HEK293 (cell line): ENCODE measurements around the gene AURKAIP1.
A peak's percentile ranks its signal among the peaks of the same experiment; 100 is the strongest.

Source experiments
- CTCF ChIA-PET: fragments of 350-600 bp; formaldehyde crosslinking; extraction: SDS; loops from one replicate; lab custom pipeline; 2021; ENCODE audit warnings: antibody characterized with exemption; lab: Yijun Ruan, JAX
- POLR2A ChIA-PET: fragments of 300-600 bp; formaldehyde crosslinking; extraction: SDS; loops from one replicate; lab custom pipeline; 2020; ENCODE audit warnings: antibody characterized with exemption, inconsistent platforms; lab: Yijun Ruan, JAX
- H3K27ac ChIP-seq: fragments of 200-500 bp; sonication (Bioruptor generic); 2 replicates; pipeline ENCODE4 v1.5.1; 2014; ENCODE audit warnings: low read depth, low read length, control low read depth, inconsistent platforms; ENCODE audit errors: extremely low read depth
- H3K36me3 ChIP-seq, 2 experiments: fragments of 200-500 bp in 1 of 2; sonication (Bioruptor generic) in 1 of 2; 1 replicate in 1 of 2; 2 replicates in 1 of 2; pipeline ENCODE4 v1.5.1; 2014 to 2017; ENCODE audit warnings: inconsistent platforms in 2 of 2, low read length in 2 of 2; ENCODE audit not compliant: control insufficient read depth in 2 of 2, insufficient read depth in 1 of 2
- H3K4me1 ChIP-seq: fragments of 200-500 bp; sonication (Bioruptor generic); 2 replicates; pipeline ENCODE4 v1.5.1; 2014; ENCODE audit warnings: mild to moderate bottlenecking, low read length, inconsistent platforms; ENCODE audit not compliant: control insufficient read depth, insufficient read depth
- H3K4me3 ChIP-seq: 2 replicates; pipeline ENCODE4 v1.5.1; 2011; ENCODE audit warnings: low read depth, mild to moderate bottlenecking, control low read depth, low read length, moderate library complexity
- H3K9me3 ChIP-seq: fragments of 200-500 bp; sonication (Bioruptor generic); 2 replicates; pipeline ENCODE4 v1.5.1; 2014; ENCODE audit warnings: low read depth, low read length, inconsistent platforms; ENCODE audit not compliant: control insufficient read depth, insufficient read depth
- ELK4 ChIP-seq: IDR thresholded peaks from 2 replicates; pipeline ENCODE4 v1.6.1; 2011; ENCODE audit warnings: mild to moderate bottlenecking, low read depth, low read length, borderline replicate concordance
- KLF17 ChIP-seq: fragments of 450-650 bp; formaldehyde crosslinking; IDR thresholded peaks from 2 replicates; pipeline ENCODE4 v1.5.1; 2016; ENCODE audit warnings: missing biosample characterization, missing genetic modification characterization
- ZBTB11 ChIP-seq: fragments of 450-650 bp; formaldehyde crosslinking; conservative IDR thresholded peaks from 2 replicates; pipeline ENCODE4 v1.5.1; 2016; ENCODE audit warnings: low read depth, missing biosample characterization, missing genetic modification characterization
- ZBTB8A ChIP-seq: fragments of 450-650 bp; formaldehyde crosslinking; IDR thresholded peaks from 2 replicates; pipeline ENCODE4 v1.5.1; 2016; ENCODE audit warnings: missing biosample characterization, missing genetic modification characterization
- ZNF2 ChIP-seq: fragments of 450-650 bp; formaldehyde crosslinking; IDR thresholded peaks from 2 replicates; pipeline ENCODE4 v1.5.1; 2016; ENCODE audit warnings: missing biosample characterization, missing genetic modification characterization
- ZNF24 ChIP-seq: fragments of 450-650 bp; formaldehyde crosslinking; IDR thresholded peaks from 2 replicates; pipeline ENCODE4 v1.5.1; 2016; ENCODE audit warnings: missing biosample characterization, missing genetic modification characterization
- ZNF391 ChIP-seq: fragments of 450-650 bp; formaldehyde crosslinking; IDR thresholded peaks from 2 replicates; pipeline ENCODE4 v1.5.1; 2016; ENCODE audit warnings: low read depth, missing biosample characterization, missing genetic modification characterization, borderline replicate concordance
- ZNF426 ChIP-seq: fragments of 450-650 bp; formaldehyde crosslinking; IDR thresholded peaks from 2 replicates; pipeline ENCODE4 v1.5.1; 2017; ENCODE audit warnings: missing biosample characterization, missing genetic modification characterization, mild to moderate bottlenecking, inconsistent platforms, moderate library complexity
- ZNF623 ChIP-seq: fragments of 450-650 bp; formaldehyde crosslinking; IDR thresholded peaks from 2 replicates; pipeline ENCODE4 v1.5.1; 2016; ENCODE audit warnings: missing biosample characterization, missing genetic modification characterization
- ZNF629 ChIP-seq: fragments of 450-650 bp; formaldehyde crosslinking; IDR thresholded peaks from 2 replicates; pipeline ENCODE4 v1.5.1; 2017; ENCODE audit warnings: missing biosample characterization, missing genetic modification characterization
- ZSCAN23 ChIP-seq: fragments of 450-650 bp; formaldehyde crosslinking; IDR thresholded peaks from 2 replicates; pipeline ENCODE4 v1.5.1; 2016; ENCODE audit warnings: missing biosample characterization, missing genetic modification characterization

Gene AURKAIP1

GRCh38 chr1:1398677-1399186 is 23.7 kb upstream of the AURKAIP1 start:
- H3K4me3 ChIP-seq, result peak overlapping the region; percentile 95
- ChIA-PET CTCF (interaction anchor here (0.5 to 1.3 kb wide), 7 partner anchors 9 to 382 kb away, joined by 3 to 6 read pairs (median 4); no protein-coding TSS in a partner anchor), POLR2A (interaction anchor here (0.6 to 2.9 kb wide), 19 partner anchors 9 to 282 kb away, joined by 3 to 36 read pairs (median 3); partner anchors contain the start of genes AURKAIP1 and MRPL20)
- no peaks in the 10 kb centered on the region for H3K9me3 ChIP-seq
- H3K27ac ChIP-seq, result peak overlapping the region; percentile 89
- TF ChIP-seq ELK4 (no peak), ZNF391 (0 out of 2 replicates have a peak, but pooled peaks have one; percentile 22), KLF17 (0 out of 2 replicates have a peak, but pooled peaks have one; percentile 26)
- TF ChIP-seq, all 188 proteins: peak for 2
- Histone ChIP-seq H3K36me3 (peaks cover 27 to 85% of the 10 kb centered on the region in 2 experiments), H3K4me1 (no peaks in the 10 kb centered on the region)

GRCh38 chr1:1397839-1398523 is 23.0 kb upstream of the AURKAIP1 start:
- TF ChIP-seq ZNF623 (tag by site-specific recombination) (peak; percentile 97), ZNF629 (tag by site-specific recombination) (0 out of 2 replicates have a peak, but pooled peaks have one; percentile 36), ZNF24 (tag by site-specific recombination) (no peak)
- ChIA-PET CTCF (interaction anchor here (0.5 to 1.0 kb wide), 3 partner anchors 17 to 129 kb away, joined by 3 to 4 read pairs (median 4); no protein-coding TSS in a partner anchor), POLR2A (interaction anchor here (1.1 kb wide), 1 partner anchor 44 kb away, joined by 3 read pairs; no protein-coding TSS in a partner anchor)

GRCh38 chr1:1395166-1395565 is 20.2 kb upstream of the AURKAIP1 start:
- no peak overlapping the region for H3K27ac ChIP-seq
- no peak overlapping the region for H3K4me3 ChIP-seq
- no peaks in the 10 kb centered on the region for H3K9me3 ChIP-seq
- TF ChIP-seq ZNF426 (tag by site-specific recombination), result no peak
- TF ChIP-seq ZSCAN23 (tag by site-specific recombination), result no peak
- TF ChIP-seq ZNF2 (tag by site-specific recombination), result no peak
- no peak for TF ChIP-seq ZBTB8A (tag by site-specific recombination)
- no peak for TF ChIP-seq ZBTB11 (tag by site-specific recombination)
- H3K4me1 ChIP-seq, result no peaks in the 10 kb centered on the region
- H3K36me3 ChIP-seq, result peaks cover 50 to 85% of the 10 kb centered on the region in 2 experiments
- ChIA-PET CTCF (interaction anchor here (0.6 to 0.7 kb wide), 2 partner anchors 9 to 23 kb away, joined by 3 read pairs; no protein-coding TSS in a partner anchor), POLR2A (no interaction called here)

More at GRCh38 chr1:1397839-1398523, 23.0 kb upstream of the AURKAIP1 start:
- Histone ChIP-seq H3K4me3 (peak overlapping the region; percentile 95), H3K36me3 (peaks cover 30 to 85% of the 10 kb centered on the region in 2 experiments), H3K27ac (peak overlapping the region; percentile 89; the same call in 1 of the 2 replicates), H3K4me1 (no peaks in the 10 kb centered on the region), H3K9me3 (no peaks in the 10 kb centered on the region)
